Measurements from ENCODE around the gene GAB2.
"Not testable (repeated sequence)": the region's sequence is repeated elsewhere in the genome, so short reads cannot be mapped to it uniquely, and the experiment has no call there.

The GAB2 gene

GRCh38 chr11:78199015-78199652, 218.5 kb downstream of the GAB2 start:
- no peak for DNase-seq

GRCh38 chr11:78197816-78198215, 219.8 kb downstream of the GAB2 start:
- no peak for DNase-seq

- no peak for DNase-seq
Observed at GRCh38 chr11:78196661-78197091, 220.9 kb downstream of the GAB2 start.

GRCh38 chr11:78195917-78196560, 221.6 kb downstream of the GAB2 start:
- DNase-seq, result no peak

DNA sequence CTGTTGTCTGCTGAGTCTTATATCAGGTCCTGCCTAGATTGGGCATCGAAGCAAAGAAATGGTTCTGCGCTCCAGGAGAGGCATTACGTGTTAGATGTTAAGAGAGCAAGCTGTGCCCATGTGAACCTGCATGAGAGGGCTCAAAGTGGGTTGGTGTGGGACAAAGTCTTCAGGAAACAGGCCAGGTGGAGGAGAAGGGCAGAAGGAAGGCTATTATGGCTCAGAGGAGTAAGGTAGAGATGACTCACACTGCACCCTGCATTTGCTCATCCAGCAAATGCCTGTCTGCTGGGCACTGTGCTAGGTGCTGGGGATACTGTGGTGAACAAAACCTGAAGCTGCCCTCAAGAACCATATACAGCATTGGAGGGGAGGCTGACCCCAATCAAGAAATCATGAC, 223.1 kb downstream of the GAB2 start:
- DNase-seq, result no peak

GRCh38 chr11:78193806-78194205, 223.8 kb downstream of the GAB2 start:
- no peak for DNase-seq

GRCh38 chr11:78192911-78193351, 224.7 kb downstream of the GAB2 start:
- DNase-seq, result no peak

DNA sequence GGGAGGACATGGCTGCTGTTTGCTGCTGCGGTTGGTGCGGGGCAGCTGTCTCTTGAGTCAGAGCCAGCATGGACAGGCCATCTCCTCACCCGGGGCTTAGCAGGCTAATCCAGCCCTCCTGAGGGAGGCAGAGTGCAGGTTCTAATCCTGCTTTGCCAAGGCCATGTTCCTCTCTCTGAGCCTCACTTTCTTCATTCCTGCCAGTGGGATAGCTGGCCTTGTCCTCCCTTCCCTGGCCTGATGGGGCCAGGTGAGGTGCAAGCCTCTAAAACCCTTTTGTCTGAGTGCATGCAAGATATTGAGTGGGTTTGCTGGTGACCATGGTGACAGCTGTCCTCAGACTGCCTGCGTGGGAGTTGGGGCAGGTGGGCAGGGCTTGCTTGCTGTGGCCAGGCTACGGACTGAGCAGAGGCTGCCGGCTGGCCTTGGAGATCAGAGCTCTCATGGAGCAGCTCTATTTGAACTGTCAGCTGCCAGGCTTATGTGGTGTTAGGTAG, 225.3 kb downstream of the GAB2 start:
- no peak for DNase-seq

- DNase-seq, result no peak
Observed at GRCh38 chr11:78190871-78191538, 226.6 kb downstream of the GAB2 start.

GRCh38 chr11:78190374-78190773, 227.2 kb downstream of the GAB2 start:
- DNase-seq, result no peak

- no peak for DNase-seq
Observed at GRCh38 chr11:78189851-78190250, 227.8 kb downstream of the GAB2 start.

DNA sequence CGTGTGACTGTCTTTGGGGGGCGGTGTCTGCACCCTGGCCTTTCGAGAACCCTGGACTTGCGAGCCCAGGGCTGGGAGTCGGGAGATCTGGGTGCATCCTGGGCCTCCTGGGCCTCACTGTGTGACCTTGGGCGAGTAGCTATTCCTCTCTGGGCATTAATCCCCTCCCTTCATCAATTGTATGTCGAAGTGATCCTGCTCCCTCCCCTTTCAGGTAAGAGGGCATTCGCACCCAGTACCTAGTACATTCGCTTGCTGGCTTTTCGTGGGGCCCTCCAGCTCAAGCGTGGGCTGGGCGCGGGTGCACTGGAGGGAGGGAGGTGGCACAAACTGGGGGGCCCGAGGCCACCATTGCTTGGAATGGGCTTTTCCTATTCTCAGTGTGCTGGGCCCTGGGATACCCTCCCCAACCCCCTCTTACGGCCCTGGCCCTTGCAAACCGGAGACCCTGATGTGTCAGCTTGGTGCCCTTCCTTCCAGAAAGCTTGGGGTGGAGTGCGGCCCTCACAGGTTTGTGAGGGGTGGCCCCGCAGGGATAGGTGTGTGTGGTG, 228.4 kb downstream of the GAB2 start:
- no peak for DNase-seq

DNA sequence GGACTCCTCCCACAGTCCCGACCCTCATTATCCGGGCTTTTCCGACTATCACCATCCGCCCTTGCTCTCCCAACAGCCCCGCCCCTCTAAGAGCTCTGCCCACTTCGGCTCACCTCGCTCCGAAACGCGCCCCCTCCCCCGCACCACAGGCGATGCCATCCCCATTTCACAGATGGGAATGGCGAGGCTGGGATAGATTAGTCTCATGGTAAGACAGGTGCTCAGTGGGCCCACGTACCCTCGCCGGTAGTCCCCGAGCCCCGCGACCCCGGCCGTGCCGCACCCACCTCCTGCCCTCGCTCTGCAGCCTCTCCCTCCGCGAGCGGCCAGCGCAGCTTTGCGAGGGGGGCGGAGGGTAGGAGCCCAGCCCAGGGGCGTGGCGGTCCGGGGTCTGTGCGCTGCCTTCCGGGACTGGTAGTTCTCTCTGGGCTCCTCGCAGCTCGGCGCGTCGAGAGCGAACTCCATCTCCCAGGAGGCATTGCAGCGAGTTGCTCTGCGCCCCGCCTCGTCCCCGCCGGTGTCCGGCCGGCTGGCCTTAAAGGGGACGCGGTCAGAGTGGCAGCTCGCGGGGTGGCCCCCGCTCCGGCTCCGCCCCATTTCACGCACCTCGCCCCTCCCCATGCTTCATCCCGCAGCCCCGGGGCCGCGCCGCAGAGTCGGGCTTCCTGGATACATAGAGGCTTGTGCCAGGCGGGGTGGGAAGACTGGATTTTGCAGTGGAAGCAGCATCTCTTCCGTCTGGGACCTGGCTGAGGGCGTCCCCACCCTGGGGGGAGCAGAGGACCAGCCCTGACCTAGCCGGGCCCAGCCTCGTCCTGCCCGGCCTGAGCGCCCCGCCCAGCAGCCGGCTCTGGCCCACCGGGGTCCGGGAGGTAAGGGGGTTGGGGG, 229.1 kb downstream of the GAB2 start, which contains the start of the genes KCTD21 and USP35:
KCTD21 (minus strand) TSS at position 341 of the 888 bp plus-strand sequence. CDS start 14,072 bp downstream, outside the sequence.
USP35 (plus strand) TSS at position 634 of the 888 bp plus-strand sequence. CDS start 7,327 bp downstream, outside the sequence.
- peak; percentile 90 for DNase-seq

DNA sequence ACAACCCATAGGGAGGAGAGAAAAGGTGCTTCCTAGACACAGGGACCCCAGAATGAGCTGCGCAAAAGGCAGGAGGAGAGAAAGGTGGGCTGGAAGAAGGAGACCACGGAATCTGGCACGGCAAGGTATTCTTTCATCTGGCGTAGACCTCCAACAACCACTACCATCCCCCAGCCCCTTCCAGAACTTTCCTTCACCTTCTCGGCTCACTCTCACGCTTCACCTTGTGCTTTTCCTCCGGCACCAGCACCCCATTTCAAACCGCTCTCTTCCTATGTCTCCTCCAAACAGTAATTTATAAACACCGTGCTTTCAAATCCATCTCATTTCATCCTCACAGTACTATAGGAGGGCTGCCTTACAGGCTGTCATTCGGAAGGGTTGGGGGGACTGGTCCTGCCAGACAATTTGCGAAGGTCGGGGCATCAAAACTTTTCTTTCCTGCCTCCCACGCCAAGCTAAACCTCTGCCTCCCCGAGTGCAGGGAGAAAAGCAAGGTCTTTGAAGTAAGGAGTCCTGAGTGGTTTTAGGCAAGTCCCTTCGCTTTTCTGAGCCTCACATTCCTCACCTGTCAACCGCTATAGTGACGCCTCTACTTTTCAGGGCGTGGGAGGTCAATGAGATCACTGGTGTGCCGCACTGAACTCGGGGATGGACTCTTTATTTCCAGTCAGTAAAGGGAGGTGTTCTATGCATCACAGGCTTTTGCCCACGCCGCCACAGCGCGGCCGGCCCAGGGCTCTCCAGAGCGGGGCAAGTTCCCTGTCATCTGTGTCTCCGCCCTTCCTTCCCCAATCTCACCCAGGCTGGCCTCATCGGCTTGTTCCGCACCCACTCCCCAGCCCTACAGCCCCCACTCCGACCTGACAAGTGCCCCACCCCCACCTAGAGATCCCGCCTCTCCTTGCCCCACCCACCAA, 230.0 kb downstream of the GAB2 start:
- peak; percentile 68 for DNase-seq

GRCh38 chr11:78181185-78181584, 236.4 kb downstream of the GAB2 start:
- DNase-seq, result no peak

- no peak for DNase-seq
Observed at GRCh38 chr11:78180751-78181150, 236.9 kb downstream of the GAB2 start.

- no peak for DNase-seq
Observed at GRCh38 chr11:78179459-78180071, 238.1 kb downstream of the GAB2 start.

GRCh38 chr11:78177216-78177615, 240.4 kb downstream of the GAB2 start:
- DNase-seq, result no peak

GRCh38 chr11:78176605-78177141, 240.9 kb downstream of the GAB2 start:
- DNase-seq, result no peak

DNA sequence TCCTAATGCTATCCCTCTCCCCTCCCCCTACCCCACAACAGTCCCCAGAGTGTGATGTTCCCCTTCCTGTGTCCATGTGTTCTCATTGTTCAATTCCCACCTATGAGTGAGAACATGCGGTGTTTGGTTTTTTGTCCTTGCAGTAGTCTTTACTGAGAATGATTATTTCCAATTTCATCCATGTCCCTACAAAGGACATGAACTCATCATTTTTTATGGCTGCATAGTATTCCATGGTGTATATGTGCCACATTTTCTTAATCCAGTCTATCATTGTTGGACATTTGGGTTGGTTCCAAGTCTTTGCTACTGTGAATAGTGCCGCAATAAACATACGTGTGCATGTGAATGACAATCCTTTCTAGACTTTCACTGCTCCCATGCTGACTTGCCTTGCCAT, 241.8 kb downstream of the GAB2 start:
- not testable (repeated sequence) for DNase-seq
